Measurements from ENCODE around the gene RGL3. TPM values are rescaled to one million over a fixed set of nuclear protein-coding genes. Genes with fewer than 3 reads are reported as not detected.
A peak's percentile ranks its signal among the peaks of the same experiment; 100 is the strongest.
"Not testable (repeated sequence)": the region's sequence is repeated elsewhere in the genome, so short reads cannot be mapped to it uniquely, and the experiment has no call there.

The RGL3 gene
- total and polyA plus RNA-seq, 2 donors (not counting 1 experiment from before 2014, with no cell fraction given), result 0.20 to 4.0 TPM

- H3K36me3 ChIP-seq (ENCODE audit: control insufficient read depth, insufficient read depth, low read length), result no peaks in the 10 kb centered on the region
- DNase-seq (ENCODE audit: low read depth in 2 of 2), result peak; percentile 80 to 85
- peaks cover 5% of the 10 kb centered on the region for H3K79me2 ChIP-seq (ENCODE audit: control insufficient read depth, insufficient read depth, low read length)
- H3K4me2 ChIP-seq (ENCODE audit: extremely low read depth, insufficient read depth, low read length), result peak within 1 kb of the TSS; percentile 99
- H3K9ac ChIP-seq (ENCODE audit: insufficient read depth, low read length), result peak within 1 kb of the TSS; percentile 44
- no peaks in the 10 kb centered on the region for H3K4me1 ChIP-seq (ENCODE audit: control insufficient read depth, extremely low read depth, insufficient read depth, low read length)
- no peaks in the 10 kb centered on the region for H4K20me1 ChIP-seq (ENCODE audit: control insufficient read depth, extremely low read depth, insufficient read depth, low read length)
- TF ChIP-seq EZH2 (IDR thresholded peaks at IDR 0.05; ENCODE audit: low read length, missing control alignments) (no peak), CTCF (conservative IDR thresholded peaks at IDR 0.05 in 1 of 2, IDR thresholded peaks at IDR 0.05 in 1 of 2; ENCODE audit: low read depth in 1 of 2, low read length in 2 of 2) (no peak)
- H3K9me3 ChIP-seq (ENCODE audit: control insufficient read depth, insufficient read depth, low read depth, low read length), result no peaks in the 10 kb centered on the region
- no peak within 1 kb of the TSS for H2AFZ ChIP-seq (ENCODE audit: low read length)
- H3K27me3 ChIP-seq (ENCODE audit: control insufficient read depth, insufficient read depth, low read length), result no peaks in the 10 kb centered on the region
- no peak within 1 kb of the TSS for H3K27ac ChIP-seq (ENCODE audit: insufficient read depth, low read length)
- H3K4me3 ChIP-seq (replicated peaks in 1 of 4; ENCODE audit: control extremely low read depth in 1 of 4, insufficient read depth in 1 of 4, low read depth in 3 of 4, low read length in 4 of 4), result peak within 1 kb of the TSS; percentile 54 to 86 (median 84)
Measured at GRCh38 chr19:11355160-11356073, 63.7 kb downstream of the RGL3 start, which contains the start of gene PLPPR2. TSS of gene PLPPR2 (plus strand) at chr19:11355432. CDS start at chr19:11357674, 2,242 bp downstream.

- H4K20me1 ChIP-seq (ENCODE audit: control insufficient read depth, extremely low read depth, insufficient read depth, low read length); H3K27me3 ChIP-seq (ENCODE audit: control insufficient read depth, insufficient read depth, low read length); H3K36me3 ChIP-seq (ENCODE audit: control insufficient read depth, insufficient read depth, low read length); H3K4me3 ChIP-seq (replicated peaks in 1 of 4; ENCODE audit: control extremely low read depth in 1 of 4, insufficient read depth in 1 of 4, low read depth in 3 of 4, low read length in 4 of 4); H3K9me3 ChIP-seq (ENCODE audit: control insufficient read depth, insufficient read depth, low read depth, low read length); H3K4me1 ChIP-seq (ENCODE audit: control insufficient read depth, extremely low read depth, insufficient read depth, low read length); H3K27ac ChIP-seq (ENCODE audit: insufficient read depth, low read length); H3K4me2 ChIP-seq (ENCODE audit: extremely low read depth, insufficient read depth, low read length); H3K9ac ChIP-seq (ENCODE audit: insufficient read depth, low read length); H3K79me2 ChIP-seq (ENCODE audit: control insufficient read depth, insufficient read depth, low read length); DNase-seq (ENCODE audit: low read depth in 2 of 2); H2AFZ ChIP-seq (ENCODE audit: low read length): not testable (repeated sequence)
Measured at GRCh38 chr19:11354102-11354501, 65.0 kb downstream of the RGL3 start.

GRCh38 chr19:11349171-11349570 is 69.9 kb downstream of the RGL3 start:
- TF ChIP-seq EZH2 (IDR thresholded peaks at IDR 0.05; ENCODE audit: low read length, missing control alignments) (no peak), CTCF (conservative IDR thresholded peaks at IDR 0.05 in 1 of 2, IDR thresholded peaks at IDR 0.05 in 1 of 2; ENCODE audit: low read depth in 1 of 2, low read length in 2 of 2) (no peak)
- DNase-seq (ENCODE audit: low read depth in 2 of 2), result no peak
- H4K20me1 ChIP-seq (ENCODE audit: control insufficient read depth, extremely low read depth, insufficient read depth, low read length), result no peaks in the 10 kb centered on the region

More at GRCh38 chr19:11349171-11349570, 69.9 kb downstream of the RGL3 start:
- H3K9me3 ChIP-seq (ENCODE audit: control insufficient read depth, insufficient read depth, low read depth, low read length), result no peaks in the 10 kb centered on the region
- no peak overlapping the region for H2AFZ ChIP-seq (ENCODE audit: low read length)
- H3K27me3 ChIP-seq (ENCODE audit: control insufficient read depth, insufficient read depth, low read length), result no peaks in the 10 kb centered on the region
- H3K9ac ChIP-seq (ENCODE audit: insufficient read depth, low read length), result no peak overlapping the region
- no peak overlapping the region for H3K27ac ChIP-seq (ENCODE audit: insufficient read depth, low read length)
- no peak overlapping the region for H3K4me3 ChIP-seq (replicated peaks in 1 of 4; ENCODE audit: control extremely low read depth in 1 of 4, insufficient read depth in 1 of 4, low read depth in 3 of 4, low read length in 4 of 4)
- H3K36me3 ChIP-seq (ENCODE audit: control insufficient read depth, insufficient read depth, low read length), result no peaks in the 10 kb centered on the region
- H3K4me1 ChIP-seq (ENCODE audit: control insufficient read depth, extremely low read depth, insufficient read depth, low read length), result peaks cover 7% of the 10 kb centered on the region
- H3K4me2 ChIP-seq (ENCODE audit: extremely low read depth, insufficient read depth, low read length), result no peak overlapping the region
- H3K79me2 ChIP-seq (ENCODE audit: control insufficient read depth, insufficient read depth, low read length), result no peaks in the 10 kb centered on the region
